Muscle of arm (tissue), 14 donors: ENCODE data around the gene AKAP10. TPM values are rescaled to one million over a fixed set of nuclear protein-coding genes. Genes with fewer than 3 reads are reported as not detected.
A peak's percentile ranks its signal among the peaks of the same experiment; 100 is the strongest.
"Not testable (repeated sequence)": the region's sequence is repeated elsewhere in the genome, so short reads cannot be mapped to it uniquely, and the experiment has no call there.

ENCODE experiments used
- DNase-seq: peaks from one replicate; pipeline ENCODE4 v3.0.0-alpha.2; 2013
- long read RNA-seq, 11 donors: transcript quantifications; one replicate each; lab custom pipeline, GENCODE V29; 2026
- polyA plus RNA-seq, 12 donors: library from polyadenylated mRNA; unstranded; fragments of 120-200 nt; gene quantifications; one replicate each; pipeline ENCODE4 v1.2.1, GENCODE V29; 2013; ENCODE audit not compliant: insufficient read length in 12 of 12

The AKAP10 gene
- 10 to 100 TPM in 11 of 12 donors, not detected in 1; 16.7 to 23.5 (median 20.6) TPM for polyA plus RNA-seq
- long read RNA-seq, donor 1, full-length matches to known transcripts = 2 of 2 reads
- long read RNA-seq, donor 1, partial matches to known transcripts = 0 of 2 reads
- long read RNA-seq, donor 1, other reads (novel, unspliced or antisense) = 0 of 2 reads
- long read RNA-seq, donor 2, full-length matches to known transcripts = 2 of 2 reads
- long read RNA-seq, donor 2, partial matches to known transcripts = 0 of 2 reads
- long read RNA-seq, donor 2, other reads (novel, unspliced or antisense) = 0 of 2 reads
- long read RNA-seq, donor 3 = 0 reads
- long read RNA-seq, donor 4 = 0 reads
- long read RNA-seq, donor 5 = 0 reads
- long read RNA-seq, donor 6, full-length matches to known transcripts = 4 of 4 reads
- long read RNA-seq, donor 6, partial matches to known transcripts = 0 of 4 reads
- long read RNA-seq, donor 6, other reads (novel, unspliced or antisense) = 0 of 4 reads
- long read RNA-seq, donor 7, full-length matches to known transcripts = 2 of 2 reads
- long read RNA-seq, donor 7, partial matches to known transcripts = 0 of 2 reads
- long read RNA-seq, donor 7, other reads (novel, unspliced or antisense) = 0 of 2 reads
- long read RNA-seq, donor 8, full-length matches to known transcripts = 4 of 4 reads
- long read RNA-seq, donor 8, partial matches to known transcripts = 0 of 4 reads
- long read RNA-seq, donor 8, other reads (novel, unspliced or antisense) = 0 of 4 reads
- long read RNA-seq, donor 9, full-length matches to known transcripts = 1 of 1 reads
- long read RNA-seq, donor 9, partial matches to known transcripts = 0 of 1 reads
- long read RNA-seq, donor 9, other reads (novel, unspliced or antisense) = 0 of 1 reads
- long read RNA-seq, donor 10 = 0 reads
- long read RNA-seq, donor 11, full-length matches to known transcripts = 2 of 2 reads
- long read RNA-seq, donor 11, partial matches to known transcripts = 0 of 2 reads
- long read RNA-seq, donor 11, other reads (novel, unspliced or antisense) = 0 of 2 reads

GRCh38 chr17:19977293-19978208, at the start of gene AKAP10:
AKAP10 (minus strand) TSS chr17:19977828; CDS start chr17:19977679, 149 bp downstream.
- DNase-seq = peak; percentile 92

- no peak for DNase-seq
Measured at GRCh38 chr17:20026960-20027359, 49.3 kb upstream of the AKAP10 start.

GRCh38 chr17:20022701-20023100, 45.1 kb upstream of the AKAP10 start:
- no peak for DNase-seq

GRCh38 chr17:20016475-20016992, 38.9 kb upstream of the AKAP10 start:
- not testable (repeated sequence) for DNase-seq

GRCh38 chr17:20012017-20012536, 34.4 kb upstream of the AKAP10 start:
- DNase-seq = no peak

GRCh38 chr17:20010936-20011335, 33.3 kb upstream of the AKAP10 start:
- DNase-seq = no peak

GRCh38 chr17:20010099-20010863, 32.7 kb upstream of the AKAP10 start:
- DNase-seq = peak; percentile 46

GRCh38 chr17:20009302-20010098, 31.9 kb upstream of the AKAP10 start, which contains the start of gene SPECC1:
SPECC1 (plus strand) TSS chr17:20009359; CDS start chr17:20096652, 87,293 bp downstream.
- no peak for DNase-seq

- peak; percentile 66 for DNase-seq
Measured at GRCh38 chr17:20009052-20009301, 31.3 kb upstream of the AKAP10 start.

GRCh38 chr17:20008242-20009051, 30.8 kb upstream of the AKAP10 start:
- no peak for DNase-seq

GRCh38 chr17:19996502-19996901, 18.9 kb upstream of the AKAP10 start:
- no peak for DNase-seq

GRCh38 chr17:19996086-19996485, 18.5 kb upstream of the AKAP10 start:
- DNase-seq = no peak

- DNase-seq = peak; percentile 89
Measured at GRCh38 chr17:19992803-19993713, 15.4 kb upstream of the AKAP10 start.

GRCh38 chr17:19991252-19991885, 13.7 kb upstream of the AKAP10 start:
- no peak for DNase-seq

GRCh38 chr17:19987897-19988296, 10.3 kb upstream of the AKAP10 start:
- no peak for DNase-seq
